ENCODE data around the gene GFRA1. TPM values are rescaled to one million over a fixed set of nuclear protein-coding genes. Genes with fewer than 3 reads are reported as not detected.

Gene GFRA1
- total and polyA plus RNA-seq, 2 of the 8 experiments (the other 6 are each of a cell fraction or from before 2014, with no cell fraction given): 1.1 to 2.0 TPM

- H3K18ac ChIP-seq (ENCODE audit: extremely low read depth, low read length): no peak overlapping the region
- no peak overlapping the region for H2AFZ ChIP-seq (ENCODE audit: low read length)
- H3K36me3 ChIP-seq (ENCODE audit: control insufficient read depth in 2 of 4, insufficient read depth in 4 of 4, low read length in 3 of 4): no peaks in the 10 kb centered on the region
- no peak for DNase-seq (ENCODE audit: low read depth in 1 of 2, low spot score in 2 of 2)
- no peaks in the 10 kb centered on the region for H3K27me3 ChIP-seq (replicated peaks in 1 of 4; ENCODE audit: control insufficient read depth in 3 of 4, extremely low read depth in 1 of 4, insufficient read depth in 3 of 4, low read length in 3 of 4)
- H4K91ac ChIP-seq (replicated peaks; ENCODE audit: insufficient read length, low read length): no peak overlapping the region
- H2BK120ac ChIP-seq (replicated peaks; ENCODE audit: low read depth, low read length): no peak overlapping the region
- H3K56ac ChIP-seq (replicated peaks; ENCODE audit: insufficient read length, low read depth, low read length): no peak overlapping the region
- H3K4me2 ChIP-seq (ENCODE audit: insufficient read depth in 1 of 2, low read depth in 2 of 2, low read length in 2 of 2): no peak overlapping the region
- no peak overlapping the region for H2BK20ac ChIP-seq (ENCODE audit: low read length)
- no peak for FAIRE-seq
- H4K20me1 ChIP-seq (replicated peaks in 1 of 2; ENCODE audit: control insufficient read depth in 1 of 2, insufficient read depth in 2 of 2, low read length in 2 of 2): no peaks in the 10 kb centered on the region
- H4K5ac ChIP-seq (ENCODE audit: insufficient read length, low read depth, low read length): no peak overlapping the region
- 86% methylated on average over 2 of the region's 2 CpGs; no CpG with 5 or more reads in 1 of the 2 experiments for WGBS, 2 experiments (ENCODE audit: extremely low coverage in 1 of 2, insufficient coverage in 1 of 2, insufficient read length in 1 of 2, insufficient replicate concordance in 2 of 2, low coverage in 1 of 2, low lambda C conversion rate in 2 of 2, missing lambda C conversion rate in 1 of 2)
- H3K79me1 ChIP-seq (ENCODE audit: low read depth, low read length): no peaks in the 10 kb centered on the region; the same call in 1 of the 2 replicates
- H3K9ac ChIP-seq (replicated peaks in 1 of 4; ENCODE audit: extremely low read depth in 1 of 4, low read depth in 3 of 4, low read length in 3 of 4): no peak overlapping the region
- no peak overlapping the region for H3K23ac ChIP-seq (ENCODE audit: insufficient read length)
- no peak overlapping the region for H3K4ac ChIP-seq (replicated peaks; ENCODE audit: insufficient read length, low read depth, low read length)
- peak overlapping the region; percentile 73 for H3K14ac ChIP-seq (ENCODE audit: insufficient read length)
- no peaks in the 10 kb centered on the region for H3K23me2 ChIP-seq (ENCODE audit: low read depth, low read length)
- no peak overlapping the region for H2BK15ac ChIP-seq (ENCODE audit: low read length)
- H2BK12ac ChIP-seq (ENCODE audit: low read depth, low read length): no peak overlapping the region
- H3K79me2 ChIP-seq (ENCODE audit: control insufficient read depth in 1 of 2, insufficient read depth in 2 of 2, low read length in 2 of 2): no peaks in the 10 kb centered on the region
- H3K4me1 ChIP-seq (replicated peaks in 1 of 4; ENCODE audit: control insufficient read depth in 3 of 4, insufficient read depth in 4 of 4, low read length in 3 of 4): no peaks in the 10 kb centered on the region
- no peak overlapping the region for H4K8ac ChIP-seq (ENCODE audit: extremely low read depth, insufficient read depth, low read length)
- ChIA-PET POLR2A (ENCODE audit: partially characterized antibody) (no interaction called here), CTCF (ENCODE audit: partially characterized antibody) (interaction anchor here (1.2 kb wide), 1 partner anchor 38 kb away, joined by 3 read pairs; no protein-coding TSS in a partner anchor)
- H3K9me3 ChIP-seq (ENCODE audit: insufficient read depth in 2 of 2, low read depth in 1 of 2, low read length in 1 of 2): peaks cover 0 to 12% of the 10 kb centered on the region in 2 experiments; a peak in 1 of 4 replicates
- H3K27ac ChIP-seq (ENCODE audit: low read depth, low read length): no peak overlapping the region
- no peak overlapping the region for H3K4me3 ChIP-seq (ENCODE audit: extremely low read depth in 1 of 4, insufficient read depth in 2 of 4, low read depth in 3 of 4, low read length in 4 of 4)
- H2BK5ac ChIP-seq (ENCODE audit: low read depth, low read length): no peak overlapping the region
- no peak overlapping the region for H2AK5ac ChIP-seq (ENCODE audit: low read depth, low read length)
- TF ChIP-seq E2F6 (IDR thresholded peaks at IDR 0.05): no peak
- TF ChIP-seq MAX (IDR thresholded peaks at IDR 0.05): no peak
- no peak for TF ChIP-seq TBP (IDR thresholded peaks at IDR 0.05; ENCODE audit: low read depth, low read length)
- no peak for TF ChIP-seq GTF2F1 (IDR thresholded peaks at IDR 0.05; ENCODE audit: borderline replicate concordance, low read depth, low read length)
- TF ChIP-seq CHD2 (IDR thresholded peaks at IDR 0.05; ENCODE audit: low read length): no peak
- no peak for TF ChIP-seq SIRT6 (IDR thresholded peaks at IDR 0.05; ENCODE audit: low read length)
- TF ChIP-seq USF2 (IDR thresholded peaks at IDR 0.05; ENCODE audit: low read length): no peak
- no peak for TF ChIP-seq SP1 (IDR thresholded peaks at IDR 0.05; ENCODE audit: low read depth, low read length)
- no peak for TF ChIP-seq CTCF (IDR thresholded peaks at IDR 0.05; ENCODE audit: control extremely low read depth in 1 of 3, insufficient read depth in 1 of 3, low read depth in 1 of 3, low read length in 3 of 3)
- no peak for TF ChIP-seq BCL11A (IDR thresholded peaks at IDR 0.05; ENCODE audit: low read depth in 2 of 2, low read length in 2 of 2)
These were observed 113.8 kb downstream of the GFRA1 start for GRCh38 chr10:116159197-116159596.
